Activated T-helper 1 cell treated with anti-CD3 and anti-CD28 coated beads, Interleukin-12 subunit alpha, Interleukin-12 subunit beta, Interleukin-2, Interleukin-4 antibody, amounts not matched to agents 30 ng/mL and 10 ng/mL and 1 ng/mL, durations not matched to agents 14 hours and 24 hours and 36 hours (primary cell): ENCODE measurements around the gene SPDYC. TPM values are rescaled to one million over a fixed set of nuclear protein-coding genes. Genes with fewer than 3 reads are reported as not detected.
"Not testable (repeated sequence)": the region's sequence is repeated elsewhere in the genome, so short reads cannot be mapped to it uniquely, and the experiment has no call there.

ENCODE experiments used
- DNase-seq: peaks from one replicate; pipeline ENCODE4 v3.0.0; 2021; ENCODE audit warnings: low spot score
- H3K27ac Mint-ChIP-seq: one replicate; pipeline ENCODE4 v1.8.0; 2021; ENCODE audit warnings: mild to moderate bottlenecking, mixed read lengths
- H3K27me3 Mint-ChIP-seq: one replicate; pipeline ENCODE4 v1.8.0; 2022; ENCODE audit warnings: mild to moderate bottlenecking, moderate library complexity, mixed read lengths; ENCODE audit not compliant: insufficient read depth
- H3K36me3 Mint-ChIP-seq: one replicate; pipeline ENCODE4 v1.8.0; 2021; ENCODE audit warnings: low read depth, mixed read lengths
- H3K4me1 Mint-ChIP-seq: one replicate; pipeline ENCODE4 v1.8.0; 2021; ENCODE audit warnings: low read depth, mixed read lengths
- H3K4me3 Mint-ChIP-seq: one replicate; pipeline ENCODE4 v1.8.0; 2021; ENCODE audit warnings: mild to moderate bottlenecking, moderate library complexity, mixed read lengths
- H3K9me3 Mint-ChIP-seq: one replicate; pipeline ENCODE4 v1.8.0; 2021; ENCODE audit warnings: mixed read lengths
- intact Hi-C: fragments of 100-400 bp; cut with micrococcal nuclease; formaldehyde crosslinking; loops from one replicate; pipeline ENCODE4 v1.15.1; 2024
- total RNA-seq: library from RNA; stranded (reverse); gene quantifications from 2 replicates; pipeline ENCODE4 v1.2.3, GENCODE V29; 2022

The SPDYC gene
- total RNA-seq, 1 donor from 2014 or later, result not detected

DNA sequence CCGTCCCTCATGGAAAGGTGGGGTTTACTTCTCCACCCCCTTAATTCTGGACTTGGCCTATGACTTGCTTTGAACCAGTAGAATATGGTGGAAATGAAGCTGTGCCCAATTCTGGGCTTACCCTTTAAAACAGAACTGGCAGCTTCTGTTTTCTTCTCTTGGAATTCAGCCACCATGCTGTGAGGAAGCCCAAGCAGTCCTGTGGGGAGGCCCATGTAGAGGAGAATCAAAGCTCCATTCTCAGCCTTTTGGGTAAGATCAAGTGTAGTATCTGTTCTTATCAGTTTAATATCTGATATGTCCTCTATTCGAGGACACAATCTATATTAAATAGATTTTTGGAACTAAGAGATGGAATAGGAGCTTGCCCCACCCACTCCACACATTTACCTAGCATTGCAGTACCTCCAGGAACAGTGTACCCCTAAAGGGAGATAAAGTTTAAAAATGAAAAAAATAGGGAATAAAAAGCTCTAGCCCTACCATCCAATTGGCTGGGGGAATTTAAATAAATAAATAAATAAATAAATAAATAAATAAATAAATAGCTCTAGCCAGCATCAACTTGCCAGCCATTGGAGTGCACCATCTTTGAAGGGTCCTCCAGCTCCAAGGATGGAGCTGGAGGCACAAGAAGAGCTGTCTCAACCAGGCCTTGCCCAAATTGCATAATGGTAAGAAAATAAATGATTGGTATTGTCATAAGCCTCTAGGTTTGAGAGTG lies 22.5 kb upstream of the SPDYC start:
- no peaks in the 10 kb centered on the region for H3K36me3 Mint-ChIP-seq
- H3K4me1 Mint-ChIP-seq, result peaks cover 12% of the 10 kb centered on the region
- H3K9me3 Mint-ChIP-seq, result no peaks in the 10 kb centered on the region
- DNase-seq, result no peak
- H3K4me3 Mint-ChIP-seq, result no peak overlapping the region
- peaks cover 14% of the 10 kb centered on the region for H3K27me3 Mint-ChIP-seq
- intact Hi-C loops, result no loop called here
- H3K27ac Mint-ChIP-seq, result no peak overlapping the region

DNA sequence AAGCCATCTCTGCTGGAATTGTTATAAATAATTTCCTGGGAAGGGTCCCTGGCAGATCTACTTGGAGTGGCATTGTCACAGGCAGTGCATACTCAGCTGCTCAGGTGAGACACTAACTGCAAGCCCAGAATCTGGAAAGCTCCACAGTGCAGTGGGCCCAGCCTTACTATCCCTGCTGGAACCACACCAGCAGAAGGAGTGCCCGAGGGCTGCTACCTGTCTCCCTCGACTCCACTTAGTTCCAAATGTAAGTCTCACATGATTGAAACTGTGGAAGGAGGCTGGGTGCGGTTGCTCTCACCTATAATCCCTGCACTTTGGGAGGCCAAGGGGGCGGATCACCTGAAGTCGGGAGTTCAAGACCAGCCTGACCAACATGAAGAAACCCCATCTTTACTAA lies 21.4 kb upstream of the SPDYC start:
- peaks cover 12% of the 10 kb centered on the region for H3K4me1 Mint-ChIP-seq
- no peak for DNase-seq

DNA sequence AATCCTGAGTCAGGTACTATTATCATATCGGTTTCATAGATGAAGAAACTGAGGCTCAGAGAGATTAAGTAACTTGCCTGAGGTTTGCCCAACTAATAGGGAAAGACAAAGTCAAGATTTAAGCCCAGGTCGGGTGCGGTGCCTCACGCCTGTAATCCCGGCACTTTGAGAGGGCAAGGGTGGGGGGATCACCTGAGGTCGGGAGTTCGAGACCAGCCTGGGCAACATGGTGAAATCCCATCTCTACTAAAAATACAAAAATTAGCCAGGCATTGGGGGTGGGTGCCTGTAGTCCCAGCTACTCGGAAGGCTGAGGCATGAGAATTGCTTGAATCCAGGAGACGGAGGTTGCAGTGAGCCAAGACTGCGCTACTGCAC lies 19.9 kb upstream of the SPDYC start:
- H3K27ac Mint-ChIP-seq, H3K27me3 Mint-ChIP-seq, H3K4me3 Mint-ChIP-seq, H3K36me3 Mint-ChIP-seq, intact Hi-C loops, DNase-seq, H3K9me3 Mint-ChIP-seq: not testable (repeated sequence)
- peaks cover 12% of the 10 kb centered on the region for H3K4me1 Mint-ChIP-seq

More for the DNA sequence above, 21.4 kb upstream of the SPDYC start:
- H3K4me3 Mint-ChIP-seq, result no peak overlapping the region
- peaks cover 13% of the 10 kb centered on the region for H3K27me3 Mint-ChIP-seq
- intact Hi-C loops, result no loop called here
- no peak overlapping the region for H3K27ac Mint-ChIP-seq
- no peaks in the 10 kb centered on the region for H3K9me3 Mint-ChIP-seq
- no peaks in the 10 kb centered on the region for H3K36me3 Mint-ChIP-seq

DNA sequence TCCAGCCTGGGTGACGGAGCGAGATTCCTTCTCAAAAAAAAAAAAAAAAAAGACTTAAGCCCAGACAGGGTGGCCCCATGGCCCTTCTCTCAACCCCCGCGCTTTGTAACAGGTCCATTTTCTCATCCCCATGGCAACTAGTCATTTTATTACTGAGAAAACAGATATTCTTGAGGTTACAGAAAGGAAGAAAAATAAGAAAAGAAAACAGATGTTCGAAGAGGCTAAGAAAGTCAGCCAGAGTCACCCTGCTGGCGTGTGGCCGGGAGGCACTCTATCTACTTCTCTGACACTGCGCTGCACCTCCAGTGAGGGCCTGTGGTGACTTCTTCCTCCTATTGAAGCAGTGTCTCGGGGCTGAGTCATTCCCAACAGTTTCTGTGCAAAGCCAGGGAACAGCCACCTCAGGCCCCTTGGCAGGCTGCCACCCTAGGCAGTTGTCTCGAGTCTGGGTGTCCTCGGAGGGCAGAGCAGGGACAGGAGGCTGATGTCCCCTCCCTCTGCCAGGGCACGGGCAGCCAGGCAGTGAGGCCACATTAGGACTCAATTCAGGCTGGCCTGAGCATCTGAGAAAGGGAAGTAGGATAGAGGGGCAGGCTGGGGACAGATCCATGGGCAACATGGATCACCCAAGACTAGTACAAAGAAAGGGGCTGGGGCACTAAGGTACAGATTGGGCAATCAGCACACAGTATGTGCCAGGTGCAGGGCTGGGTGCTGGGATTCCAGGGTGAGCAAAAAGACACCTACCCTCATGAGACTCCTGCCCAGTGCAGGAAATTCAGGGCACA lies 19.3 kb upstream of the SPDYC start:
- Mint-ChIP-seq H3K4me3 (no peak overlapping the region), H3K4me1 (peaks cover 12% of the 10 kb centered on the region), H3K27me3 (peaks cover 9% of the 10 kb centered on the region), H3K9me3 (no peaks in the 10 kb centered on the region), H3K36me3 (no peaks in the 10 kb centered on the region), H3K27ac (no peak overlapping the region)
- no peak for DNase-seq
- intact Hi-C loops, result no loop called here

DNA sequence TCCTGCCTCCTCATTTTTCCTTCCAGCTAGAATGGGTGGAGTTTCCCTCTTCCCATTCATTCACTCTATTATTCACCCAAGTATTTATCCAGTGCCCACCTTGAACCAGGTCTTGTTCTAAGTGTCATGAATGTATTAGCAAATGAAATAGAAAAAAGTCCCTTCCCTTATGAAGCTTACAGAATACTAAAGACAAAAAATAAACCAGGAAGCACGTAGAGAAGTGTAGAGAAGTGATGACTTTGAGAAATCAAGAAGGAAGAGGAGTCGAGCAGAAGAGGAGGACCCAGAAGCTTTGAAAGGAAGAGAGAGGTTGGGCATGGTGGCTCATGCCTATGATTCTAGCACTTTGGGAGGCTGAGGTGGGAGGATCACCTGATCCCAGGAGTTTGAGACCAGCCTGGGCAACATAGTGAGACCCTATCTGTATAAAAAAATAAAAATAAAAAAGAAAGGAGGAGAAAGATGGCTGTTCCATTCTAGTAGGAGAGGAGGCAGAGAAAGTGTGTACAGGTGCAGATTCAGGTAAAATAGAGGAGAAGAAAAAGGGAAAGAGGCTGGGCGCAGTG lies 18.6 kb upstream of the SPDYC start:
- Mint-ChIP-seq H3K36me3 (no peaks in the 10 kb centered on the region), H3K9me3 (no peaks in the 10 kb centered on the region), H3K27ac (no peak overlapping the region), H3K27me3 (peaks cover 5% of the 10 kb centered on the region), H3K4me1 (peaks cover 12% of the 10 kb centered on the region), H3K4me3 (no peak overlapping the region)
- intact Hi-C loops, result no loop called here
- no peak for DNase-seq

DNA sequence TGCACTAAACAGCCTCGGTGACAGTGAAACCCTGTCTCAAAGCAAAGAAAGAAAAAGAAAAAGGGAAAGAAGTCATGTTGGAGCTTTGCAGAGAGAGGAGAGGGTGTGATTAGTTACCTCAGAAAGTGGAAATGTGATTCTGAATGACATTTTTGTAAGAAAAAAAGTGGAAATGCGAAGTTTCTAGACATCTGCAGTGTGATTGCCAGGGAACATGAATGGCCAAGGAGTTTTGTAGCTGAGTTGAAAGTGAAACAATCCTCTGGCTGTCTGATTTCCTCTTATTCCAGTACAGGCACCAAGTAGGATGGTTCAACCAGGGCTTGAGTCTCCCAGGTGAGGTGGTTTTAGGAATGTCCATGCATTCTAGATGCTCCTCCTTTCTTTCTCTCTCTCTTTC lies 17.9 kb upstream of the SPDYC start:
- no peaks in the 10 kb centered on the region for H3K36me3 Mint-ChIP-seq
- no peak overlapping the region for H3K4me3 Mint-ChIP-seq
- H3K9me3 Mint-ChIP-seq, result no peaks in the 10 kb centered on the region
- H3K4me1 Mint-ChIP-seq, result peaks cover 12% of the 10 kb centered on the region
- intact Hi-C loops, result no loop called here
- DNase-seq, result no peak
- no peak overlapping the region for H3K27ac Mint-ChIP-seq
- H3K27me3 Mint-ChIP-seq, result peaks cover 5% of the 10 kb centered on the region

DNA sequence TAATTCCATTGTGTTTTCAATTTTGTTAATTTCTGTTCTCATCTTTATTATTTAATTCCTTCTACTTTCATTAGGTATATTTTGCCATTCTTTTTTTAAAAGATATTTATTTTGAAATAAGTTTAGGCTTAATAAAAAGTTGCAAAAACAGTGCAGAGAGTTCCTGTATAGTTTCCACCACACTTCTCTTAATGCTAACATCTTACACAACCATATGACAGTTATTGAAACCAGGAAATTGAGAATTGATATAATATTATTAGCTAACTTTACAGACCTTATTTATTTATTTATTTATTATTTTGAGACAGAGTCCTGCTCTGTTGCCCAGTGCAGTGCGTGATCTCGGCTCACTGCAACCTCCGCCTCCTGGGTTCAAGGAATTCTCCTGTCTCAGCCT lies 13.8 kb upstream of the SPDYC start:
- Mint-ChIP-seq H3K4me3 (no peak overlapping the region), H3K27me3 (peaks cover 9% of the 10 kb centered on the region), H3K4me1 (peaks cover 10% of the 10 kb centered on the region), H3K9me3 (no peaks in the 10 kb centered on the region), H3K27ac (no peak overlapping the region), H3K36me3 (no peaks in the 10 kb centered on the region)
- intact Hi-C loops, result no loop called here
- DNase-seq, result no peak

DNA sequence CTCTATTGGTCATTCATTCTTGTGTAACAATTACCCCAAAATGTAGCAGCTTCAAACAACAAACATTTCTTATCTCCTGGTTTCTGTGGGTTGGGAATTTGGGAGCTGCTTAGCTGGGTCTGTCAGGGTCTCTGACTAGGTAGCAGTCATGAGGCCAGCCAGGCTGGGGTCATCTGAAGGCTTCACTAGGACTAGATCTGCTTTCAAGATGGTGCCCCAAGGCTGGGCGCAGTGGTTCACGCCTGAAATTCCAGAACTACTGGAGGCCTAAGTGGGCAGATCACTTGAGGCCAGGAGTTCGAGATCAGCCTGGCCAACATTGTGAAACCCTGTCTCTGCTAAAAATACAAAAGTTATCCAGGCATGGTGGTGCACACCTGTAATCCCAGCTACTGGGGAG lies 13.1 kb upstream of the SPDYC start:
- no peaks in the 10 kb centered on the region for H3K9me3 Mint-ChIP-seq
- H3K4me3 Mint-ChIP-seq, result no peak overlapping the region
- no peaks in the 10 kb centered on the region for H3K36me3 Mint-ChIP-seq
- DNase-seq, result no peak
- peaks cover 3% of the 10 kb centered on the region for H3K4me1 Mint-ChIP-seq
- H3K27ac Mint-ChIP-seq, result no peak overlapping the region
- H3K27me3 Mint-ChIP-seq, result peaks cover 9% of the 10 kb centered on the region
- intact Hi-C loops, result no loop called here

DNA sequence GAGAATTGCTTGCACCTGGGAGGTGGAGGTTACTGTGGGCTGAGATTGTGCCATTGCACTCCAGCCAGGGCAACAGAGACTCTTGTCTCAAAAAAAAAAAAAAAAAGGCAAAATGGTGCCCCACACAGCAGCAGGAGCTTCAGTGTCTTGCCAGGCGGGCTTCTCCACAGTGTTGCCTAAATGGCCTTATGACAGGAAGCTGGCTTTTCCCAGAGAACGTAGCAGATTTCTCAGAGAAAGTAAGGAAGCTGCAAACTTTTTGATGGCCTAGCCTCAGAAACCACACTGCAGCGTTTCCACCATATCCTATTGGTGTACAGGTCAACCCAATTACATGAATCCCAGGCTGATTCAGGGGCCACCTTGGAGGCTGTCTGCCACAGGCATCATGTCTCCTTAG lies 12.7 kb upstream of the SPDYC start:
- Mint-ChIP-seq H3K9me3 (no peaks in the 10 kb centered on the region), H3K36me3 (no peaks in the 10 kb centered on the region), H3K27me3 (peaks cover 9% of the 10 kb centered on the region), H3K27ac (no peak overlapping the region), H3K4me3 (no peak overlapping the region), H3K4me1 (no peaks in the 10 kb centered on the region)
- intact Hi-C loops, result no loop called here
- no peak for DNase-seq

DNA sequence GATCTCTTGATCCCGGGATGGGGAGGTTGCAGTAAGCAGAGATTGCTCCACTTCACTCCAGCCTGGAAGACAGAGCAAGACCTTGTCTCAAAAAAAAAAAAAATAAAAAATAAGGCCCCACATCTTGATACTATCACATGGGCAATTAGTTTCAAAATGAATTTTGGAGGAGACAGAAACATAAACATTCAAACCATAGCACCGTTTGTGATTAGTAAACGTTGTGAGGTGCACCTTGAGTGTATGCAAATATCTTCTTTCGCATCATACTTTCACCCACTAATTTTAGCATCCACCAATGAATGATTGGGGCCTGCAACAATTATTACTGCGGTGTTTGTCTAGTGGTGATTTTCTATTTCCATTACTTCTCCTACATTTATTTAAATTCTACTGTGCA lies 11.0 kb upstream of the SPDYC start:
- H3K27me3 Mint-ChIP-seq, result peaks cover 11% of the 10 kb centered on the region
- DNase-seq, result no peak
- H3K27ac Mint-ChIP-seq, result no peak overlapping the region
- H3K4me1 Mint-ChIP-seq, result no peaks in the 10 kb centered on the region
- no peak overlapping the region for H3K4me3 Mint-ChIP-seq
- intact Hi-C loops, result no loop called here
- no peaks in the 10 kb centered on the region for H3K36me3 Mint-ChIP-seq
- H3K9me3 Mint-ChIP-seq, result no peaks in the 10 kb centered on the region

DNA sequence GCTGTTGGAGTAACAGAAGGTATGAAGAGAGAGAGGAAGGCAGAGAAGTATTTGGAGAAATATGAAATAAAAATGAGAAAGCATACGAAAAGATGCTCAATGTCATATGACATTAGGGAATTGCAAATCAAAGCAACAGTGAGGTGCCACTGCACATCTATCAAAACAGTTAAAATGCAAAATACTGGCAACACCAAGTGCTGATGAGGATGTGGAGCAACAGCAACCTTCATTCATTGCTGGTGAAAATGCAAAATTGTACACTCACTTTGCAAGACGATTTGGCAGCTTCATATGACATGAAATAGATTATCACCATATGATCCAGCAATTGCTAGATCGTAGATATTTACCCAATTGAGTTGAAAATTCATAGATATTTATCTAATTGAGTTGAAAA lies 9.4 kb upstream of the SPDYC start:
- H3K4me3 Mint-ChIP-seq, result no peak overlapping the region
- H3K9me3 Mint-ChIP-seq, result no peaks in the 10 kb centered on the region
- intact Hi-C loops, result no loop called here
- H3K27ac Mint-ChIP-seq, result no peak overlapping the region
- H3K36me3 Mint-ChIP-seq, result no peaks in the 10 kb centered on the region
- DNase-seq, result no peak
- H3K27me3 Mint-ChIP-seq, result peaks cover 13% of the 10 kb centered on the region
- no peaks in the 10 kb centered on the region for H3K4me1 Mint-ChIP-seq

DNA sequence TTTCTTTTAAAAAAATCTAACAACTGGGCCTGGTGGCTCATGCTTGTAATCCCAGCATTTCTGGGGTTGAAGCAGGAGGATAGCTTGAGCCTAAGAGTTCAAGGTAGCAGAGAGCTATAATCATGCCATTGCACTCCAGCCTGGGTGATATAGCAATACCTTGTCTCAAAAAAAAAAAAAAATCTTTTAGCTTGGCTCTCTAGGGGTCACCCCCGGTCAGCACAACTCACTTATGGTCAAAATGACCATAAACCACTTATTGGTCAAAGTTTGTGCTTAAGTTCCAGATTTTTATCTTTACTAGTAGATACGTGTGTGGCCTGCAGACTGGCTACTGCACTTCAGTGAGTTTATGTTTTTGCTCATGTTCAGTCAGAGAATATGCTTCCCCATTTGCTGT lies 6.3 kb upstream of the SPDYC start:
- Mint-ChIP-seq H3K4me3 (no peak overlapping the region), H3K36me3 (no peaks in the 10 kb centered on the region), H3K27me3 (peaks cover 18% of the 10 kb centered on the region), H3K4me1 (peaks cover 5% of the 10 kb centered on the region), H3K27ac (no peak overlapping the region), H3K9me3 (no peaks in the 10 kb centered on the region)
- DNase-seq, result no peak
- intact Hi-C loops, result no loop called here
